ENCODE results near the gene KRT4. TPM values are rescaled to one million over a fixed set of nuclear protein-coding genes. Genes with fewer than 3 reads are reported as not detected.

The KRT4 gene
- total and polyA plus RNA-seq, 12 donors = 2.5 TPM; not detected in 11

DNA sequence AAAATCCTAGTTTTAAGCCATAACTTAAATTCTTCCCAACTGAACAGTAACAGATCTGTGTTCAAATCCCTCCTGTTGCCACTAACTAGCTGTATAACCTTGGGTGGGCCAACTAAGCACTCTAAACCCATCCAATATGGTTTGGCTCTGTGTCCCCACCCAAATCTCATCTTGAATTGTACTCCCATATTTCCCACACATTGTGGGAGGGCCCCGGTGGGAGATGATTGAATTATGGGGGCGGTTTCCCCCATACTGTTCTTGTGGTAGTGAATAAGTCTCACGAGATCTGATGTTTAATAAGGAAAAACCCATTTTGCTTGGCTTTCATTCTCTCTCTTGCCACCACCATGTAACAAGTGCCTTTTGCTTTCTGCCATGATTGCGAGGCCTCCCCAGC lies 1.2 kb upstream of the KRT4 start:
- Histone ChIP-seq H3K9me3 (no peaks in the 10 kb centered on the region), H3K4me3 (no peak overlapping the region), H3K4me1 (peaks cover 0 to 6% (median 0%) of the 10 kb centered on the region in 9 donors), H3K36me3 (no peaks in the 10 kb centered on the region), H3K27ac (no peak overlapping the region), H3K27me3 (peaks cover 0 to 46% (median 23%) of the 10 kb centered on the region in 7 donors)
- TF ChIP-seq, protein P1, sequence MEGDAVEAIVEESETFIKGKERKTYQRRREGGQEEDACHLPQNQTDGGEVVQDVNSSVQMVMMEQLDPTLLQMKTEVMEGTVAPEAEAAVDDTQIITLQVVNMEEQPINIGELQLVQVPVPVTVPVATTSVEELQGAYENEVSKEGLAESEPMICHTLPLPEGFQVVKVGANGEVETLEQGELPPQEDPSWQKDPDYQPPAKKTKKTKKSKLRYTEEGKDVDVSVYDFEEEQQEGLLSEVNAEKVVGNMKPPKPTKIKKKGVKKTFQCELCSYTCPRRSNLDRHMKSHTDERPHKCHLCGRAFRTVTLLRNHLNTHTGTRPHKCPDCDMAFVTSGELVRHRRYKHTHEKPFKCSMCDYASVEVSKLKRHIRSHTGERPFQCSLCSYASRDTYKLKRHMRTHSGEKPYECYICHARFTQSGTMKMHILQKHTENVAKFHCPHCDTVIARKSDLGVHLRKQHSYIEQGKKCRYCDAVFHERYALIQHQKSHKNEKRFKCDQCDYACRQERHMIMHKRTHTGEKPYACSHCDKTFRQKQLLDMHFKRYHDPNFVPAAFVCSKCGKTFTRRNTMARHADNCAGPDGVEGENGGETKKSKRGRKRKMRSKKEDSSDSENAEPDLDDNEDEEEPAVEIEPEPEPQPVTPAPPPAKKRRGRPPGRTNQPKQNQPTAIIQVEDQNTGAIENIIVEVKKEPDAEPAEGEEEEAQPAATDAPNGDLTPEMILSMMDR (IDR thresholded peaks at IDR 0.05) = no peak
- intact Hi-C loops (cut with DNase I) = no loop called here
- no peak for ATAC-seq
- 85 to 97% methylated on average over 4 of the region's 4 CpGs for WGBS, 2 donors
- no peak for DNase-seq

DNA sequence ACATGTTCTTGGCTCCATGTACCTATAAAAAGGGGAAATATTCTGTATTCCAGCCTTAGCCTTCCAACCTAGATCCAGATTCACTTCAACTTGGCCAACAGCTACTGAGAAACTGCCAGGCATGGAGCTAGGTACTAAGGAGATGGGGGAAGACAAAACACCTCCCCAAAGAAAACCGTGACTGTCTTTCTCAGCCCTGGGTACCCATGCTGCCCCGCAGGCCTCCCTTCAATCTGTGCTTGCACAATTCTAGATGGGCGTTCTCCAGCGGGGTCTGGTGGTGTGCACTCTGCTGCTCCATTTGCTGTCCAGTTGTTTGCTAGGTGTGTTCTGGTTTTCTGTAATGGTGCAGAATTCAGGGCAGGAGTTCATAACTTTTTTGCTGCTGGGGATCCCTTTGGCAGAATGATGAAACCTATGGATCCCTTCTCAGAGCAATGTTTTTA lies 817 bp upstream of the KRT4 start:
- Histone ChIP-seq H3K27me3 (peaks cover 0 to 46% (median 23%) of the 10 kb centered on the region in 7 donors), H3K27ac (no peak overlapping the region), H3K9me3 (no peaks in the 10 kb centered on the region), H3K4me1 (peaks cover 0 to 6% (median 0%) of the 10 kb centered on the region in 9 donors), H3K4me3 (no peak overlapping the region), H3K36me3 (no peaks in the 10 kb centered on the region)
- intact Hi-C loops (cut with DNase I) = no loop called here
- no peak for ATAC-seq
- DNase-seq = no peak
- WGBS, 2 donors = 79% methylated on average over 4 of the region's 4 CpGs
- TF ChIP-seq, protein P1 (IDR thresholded peaks at IDR 0.05) = no peak

DNA sequence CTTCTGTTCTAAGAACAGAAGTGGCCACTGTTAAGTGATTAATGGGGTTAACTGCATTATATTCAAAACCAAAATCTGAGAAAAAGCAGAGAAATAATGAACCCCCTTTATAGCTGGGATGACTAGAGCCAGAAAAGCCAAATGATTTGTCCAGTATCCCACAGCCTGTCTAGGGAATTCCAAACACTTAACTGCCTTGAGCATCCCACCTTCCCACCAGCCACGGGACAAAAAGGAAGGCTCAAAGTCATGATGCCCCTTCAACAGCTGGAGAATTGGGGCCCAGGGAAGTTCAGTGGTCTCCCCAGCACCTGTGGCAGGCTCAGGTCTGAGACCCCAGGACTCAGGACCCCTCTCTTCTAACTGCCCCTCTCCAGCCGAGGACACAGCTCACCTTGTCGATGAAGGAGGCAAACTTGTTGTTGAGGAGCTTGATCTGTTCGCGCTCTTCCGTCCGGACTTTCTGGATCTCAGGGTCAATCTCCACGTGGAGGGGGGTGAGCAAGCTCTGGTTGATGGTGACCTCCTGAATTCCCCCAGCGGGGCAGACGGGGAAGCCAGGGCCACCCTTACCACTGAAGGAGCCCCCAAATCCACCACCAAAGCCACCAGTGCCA lies 605 bp downstream of the KRT4 start:
- Histone ChIP-seq H3K36me3 (no peaks in the 10 kb centered on the region), H3K9me3 (no peaks in the 10 kb centered on the region), H3K4me1 (peaks cover 0 to 6% (median 0%) of the 10 kb centered on the region in 9 donors), H3K27me3 (peaks cover 0 to 36% (median 18%) of the 10 kb centered on the region in 7 donors), H3K4me3 (no peak overlapping the region), H3K27ac (no peak overlapping the region)
- TF ChIP-seq, protein P1 (IDR thresholded peaks at IDR 0.05) = no peak
- DNase-seq = no peak
- intact Hi-C loops (cut with DNase I) = no loop called here
- 86 to 93% methylated on average over 10 of the region's 10 CpGs for WGBS, 2 donors
- no peak for ATAC-seq

DNA sequence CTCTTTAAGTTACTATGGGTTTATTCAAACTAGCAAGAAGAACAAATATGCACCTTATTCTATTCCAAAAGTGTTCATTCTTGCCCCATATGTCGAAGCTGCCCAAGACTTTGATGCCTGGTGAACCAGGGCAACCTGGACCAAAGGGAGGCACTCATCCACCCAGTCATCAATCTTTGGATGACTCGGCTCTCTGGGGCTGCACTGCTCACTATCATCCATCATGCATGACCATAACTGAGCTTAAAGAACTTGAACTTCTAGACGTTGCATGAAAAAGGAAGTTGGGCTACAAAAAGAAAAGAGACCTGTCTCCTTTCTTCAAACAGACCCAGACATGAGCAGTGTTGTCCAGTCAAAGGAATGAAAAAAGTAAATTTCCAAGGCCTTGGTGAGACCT lies 1.2 kb downstream of the KRT4 start:
- ATAC-seq = no peak
- H3K36me3 ChIP-seq = no peaks in the 10 kb centered on the region
- H3K27me3 ChIP-seq = peaks cover 0 to 37% (median 16%) of the 10 kb centered on the region in 7 donors
- DNase-seq = no peak
- H3K4me1 ChIP-seq = peaks cover 0 to 6% (median 0%) of the 10 kb centered on the region in 9 donors
- no peak overlapping the region for H3K27ac ChIP-seq
- no peaks in the 10 kb centered on the region for H3K9me3 ChIP-seq
- WGBS, 2 donors = 69 to 71% methylated on average over 3 of the region's 3 CpGs
- H3K4me3 ChIP-seq = no peak overlapping the region
- TF ChIP-seq, protein P1 (IDR thresholded peaks at IDR 0.05) = no peak
- intact Hi-C loops (cut with DNase I) = no loop called here

Measured in heart right ventricle (tissue), 16 donors.